Measurements from ENCODE around the gene SPRR2D. TPM values are rescaled to one million over a fixed set of nuclear protein-coding genes. Genes with fewer than 3 reads are reported as not detected.

The SPRR2D gene
- total and polyA plus RNA-seq, 2 of the 4 experiments (the other 2 are of a cell fraction) = not detected

- no peak overlapping the region for H3K56ac ChIP-seq (ENCODE audit: extremely low read depth, insufficient read depth, low read length)
- H3K9me1 ChIP-seq (ENCODE audit: insufficient read depth, low read length) = no peaks in the 10 kb centered on the region
- no peak overlapping the region for H2AK5ac ChIP-seq (ENCODE audit: low read depth, low read length)
- H3K4me2 ChIP-seq (ENCODE audit: low read depth, low read length) = no peak overlapping the region
- no peak overlapping the region for H3K4me3 ChIP-seq (ENCODE audit: insufficient read depth, low read depth, low read length)
- no peak overlapping the region for H2AFZ ChIP-seq (replicated peaks; ENCODE audit: low read length, poor library complexity)
- H3K4ac ChIP-seq (ENCODE audit: low read depth, low read length) = no peak overlapping the region
- ChIA-PET CTCF (no interaction called here), POLR2A (ENCODE audit: unreplicated experiment) (no interaction called here)
- no peak overlapping the region for H4K91ac ChIP-seq (ENCODE audit: insufficient read depth, low read depth, low read length)
- no peaks in the 10 kb centered on the region for H3K4me1 ChIP-seq (ENCODE audit: control insufficient read depth, insufficient read depth, low read length)
- no TSS peak for BruUV-seq (replicated peaks)
- H3K9ac ChIP-seq (ENCODE audit: low read depth, low read length) = no peak overlapping the region
- no peaks in the 10 kb centered on the region for H4K20me1 ChIP-seq (ENCODE audit: insufficient read depth, low read length)
- in situ Hi-C loops (cut with MboI; ENCODE audit: low sequenced_read_pairs) = no loop called here
- H4K8ac ChIP-seq (ENCODE audit: low read depth in 2 of 2, low read length in 2 of 2) = no peak overlapping the region
- whole genome bisulfite sequencing, 2 experiments (ENCODE audit: extremely low coverage in 2 of 2, insufficient read length in 1 of 2) = 57% methylated on average over 1 of the region's 6 CpGs; no CpG with 5 or more reads in 1 of the 2 experiments
- dilution Hi-C loops (cut with HindIII; ENCODE audit: low sequenced_read_pairs, unreplicated experiment) = no loop called here
- no peaks in the 10 kb centered on the region for H3K27me3 ChIP-seq (ENCODE audit: control insufficient read depth, insufficient read depth, low read length)
- no peaks in the 10 kb centered on the region for H3K36me3 ChIP-seq (ENCODE audit: control insufficient read depth, insufficient read depth, low read length)
- no peak overlapping the region for H3K27ac ChIP-seq (ENCODE audit: insufficient read depth, low read length)
- no peaks in the 10 kb centered on the region for H3K9me3 ChIP-seq (ENCODE audit: control insufficient read depth, insufficient read depth, low read length)
- H3K18ac ChIP-seq (ENCODE audit: low read depth, low read length) = no peak overlapping the region
- no peak for TF ChIP-seq NFE2L2 (IDR thresholded peaks at IDR 0.05; ENCODE audit: low read depth, low read length)
- H2BK15ac ChIP-seq (ENCODE audit: low read depth, low read length) = no peak overlapping the region
- ATAC-seq (ENCODE audit: low read depth) (no peak), DNase-seq (no peak)
- no peak overlapping the region for H3K14ac ChIP-seq (replicated peaks; ENCODE audit: low read depth, low read length)
- no peak overlapping the region for H3K23ac ChIP-seq (ENCODE audit: low read depth, low read length)
- H2AK9ac ChIP-seq (replicated peaks; ENCODE audit: low read depth, low read length, poor library complexity) = no peak overlapping the region
- no peak overlapping the region for H2BK5ac ChIP-seq (ENCODE audit: low read depth, low read length, poor library complexity, severe bottlenecking)
- H3K79me1 ChIP-seq (ENCODE audit: low read depth in 1 of 2, low read length in 2 of 2) = no peaks in the 10 kb centered on the region
- no peak overlapping the region for H4K5ac ChIP-seq (ENCODE audit: low read depth, low read length)
- intact Hi-C loops (cut with micrococcal nuclease) = no loop called here
- no peak overlapping the region for H2BK120ac ChIP-seq (ENCODE audit: low read depth, low read length)
- no peak overlapping the region for H2BK20ac ChIP-seq (ENCODE audit: low read depth, low read length)
Observed at GRCh38 chr1:153058826-153059784, 18.2 kb upstream of the SPRR2D start.

All from IMR-90 (cell line).